ENCODE measurements around the gene RPRD2. TPM values are rescaled to one million over a fixed set of nuclear protein-coding genes. Genes with fewer than 3 reads are reported as not detected.

Gene RPRD2
- total RNA-seq, 1 donor from 2014 or later: 26.0 TPM

GRCh38 chr1:150397392-150398032 lies 33.6 kb downstream of the RPRD2 start:
- no peaks in the 10 kb centered on the region for H3K27me3 ChIP-seq (ENCODE audit: insufficient read depth, low read length)
- Mint-ChIP-seq H3K27me3 (ENCODE audit: low read depth, unreplicated experiment) (no peaks in the 10 kb centered on the region), H3K27ac (ENCODE audit: unreplicated experiment) (no peak overlapping the region), H3K36me3 (ENCODE audit: low read depth, unreplicated experiment) (peaks cover 5% of the 10 kb centered on the region), H3K4me3 (ENCODE audit: unreplicated experiment) (no peak overlapping the region), H3K4me1 (ENCODE audit: low read depth, unreplicated experiment) (no peaks in the 10 kb centered on the region), H3K9me3 (ENCODE audit: unreplicated experiment) (peaks cover 2% of the 10 kb centered on the region)
- no peaks in the 10 kb centered on the region for H3K9me3 ChIP-seq (ENCODE audit: insufficient read depth, low read depth, low read length)
- DNase-seq (ENCODE audit: low read depth) (no peak), FAIRE-seq (no peak)
- no peaks in the 10 kb centered on the region for H3K4me1 ChIP-seq (ENCODE audit: insufficient read depth, low read length)
- no peak overlapping the region for H3K4me2 ChIP-seq (ENCODE audit: low read length)
- H2AFZ ChIP-seq (ENCODE audit: low read depth, low read length): no peak overlapping the region
- no peak overlapping the region for H3K4me3 ChIP-seq (ENCODE audit: insufficient read depth, low read depth, low read length)
- no peak overlapping the region for H3K27ac ChIP-seq (ENCODE audit: low read depth, low read length)
- no peaks in the 10 kb centered on the region for H3K36me3 ChIP-seq (ENCODE audit: insufficient read depth, low read length)
- peaks cover 40% of the 10 kb centered on the region for H4K20me1 ChIP-seq (ENCODE audit: insufficient read depth, low read length)
- H3K79me2 ChIP-seq (ENCODE audit: insufficient read depth, low read length): peaks cover 81% of the 10 kb centered on the region
- no peak overlapping the region for H3K9ac ChIP-seq (ENCODE audit: low read length)
- no peak for TF ChIP-seq EZH2 (IDR thresholded peaks at IDR 0.05; ENCODE audit: insufficient read depth, low read length)
- no peak for TF ChIP-seq CTCF (IDR thresholded peaks at IDR 0.05; ENCODE audit: insufficient read depth, low read depth, low read length)

GRCh38 chr1:150404465-150404864 lies 40.5 kb downstream of the RPRD2 start:
- H3K4me1 Mint-ChIP-seq (ENCODE audit: low read depth, unreplicated experiment): peaks cover 4% of the 10 kb centered on the region
- H3K27ac Mint-ChIP-seq (ENCODE audit: unreplicated experiment): no peak overlapping the region
- Histone ChIP-seq H3K4me2 (ENCODE audit: low read length) (no peak overlapping the region), H3K36me3 (ENCODE audit: insufficient read depth, low read length) (no peaks in the 10 kb centered on the region), H3K27ac (ENCODE audit: low read depth, low read length) (no peak overlapping the region), H3K4me3 (ENCODE audit: insufficient read depth, low read depth, low read length) (no peak overlapping the region), H4K20me1 (ENCODE audit: insufficient read depth, low read length) (peaks cover 69% of the 10 kb centered on the region), H3K9ac (ENCODE audit: low read length) (no peak overlapping the region), H3K79me2 (ENCODE audit: insufficient read depth, low read length) (peaks cover 89% of the 10 kb centered on the region), H3K27me3 (ENCODE audit: insufficient read depth, low read length) (no peaks in the 10 kb centered on the region), H3K4me1 (ENCODE audit: insufficient read depth, low read length) (no peaks in the 10 kb centered on the region), H2AFZ (ENCODE audit: low read depth, low read length) (no peak overlapping the region), H3K9me3 (ENCODE audit: insufficient read depth, low read depth, low read length) (no peaks in the 10 kb centered on the region)
- no peaks in the 10 kb centered on the region for H3K36me3 Mint-ChIP-seq (ENCODE audit: low read depth, unreplicated experiment)
- H3K4me3 Mint-ChIP-seq (ENCODE audit: unreplicated experiment): no peak overlapping the region
- H3K27me3 Mint-ChIP-seq (ENCODE audit: low read depth, unreplicated experiment): no peaks in the 10 kb centered on the region
- DNase-seq (ENCODE audit: low read depth): no peak
- H3K9me3 Mint-ChIP-seq (ENCODE audit: unreplicated experiment): no peaks in the 10 kb centered on the region
- TF ChIP-seq EZH2 (IDR thresholded peaks at IDR 0.05; ENCODE audit: insufficient read depth, low read length): no peak
- no peak for TF ChIP-seq CTCF (IDR thresholded peaks at IDR 0.05; ENCODE audit: insufficient read depth, low read depth, low read length)
- FAIRE-seq: no peak

DNA sequence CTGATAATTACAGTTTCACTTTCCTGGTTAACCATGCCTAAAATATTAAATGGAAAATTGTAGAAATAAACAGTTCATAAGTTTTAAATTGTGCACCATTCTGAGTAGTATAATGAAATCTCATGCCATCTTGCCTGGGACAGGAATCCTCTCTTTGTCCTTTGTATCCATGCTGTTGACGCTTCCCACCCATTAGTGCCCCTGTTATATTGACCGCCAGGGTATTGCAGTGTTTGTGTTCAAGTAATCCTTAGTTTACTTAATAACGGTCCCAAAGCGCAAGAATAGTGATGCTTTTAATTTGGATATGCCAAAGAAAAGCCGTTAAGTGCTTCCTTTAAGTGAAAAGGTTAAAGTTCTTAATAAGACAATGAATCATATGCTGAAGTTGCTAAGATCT lies 41.7 kb downstream of the RPRD2 start:
- DNase-seq (ENCODE audit: low read depth) (no peak), FAIRE-seq (no peak)
- H3K9me3 Mint-ChIP-seq (ENCODE audit: unreplicated experiment): no peaks in the 10 kb centered on the region
- Histone ChIP-seq H3K9ac (ENCODE audit: low read length) (no peak overlapping the region), H3K27me3 (ENCODE audit: insufficient read depth, low read length) (no peaks in the 10 kb centered on the region), H4K20me1 (ENCODE audit: insufficient read depth, low read length) (peaks cover 68% of the 10 kb centered on the region), H3K27ac (ENCODE audit: low read depth, low read length) (no peak overlapping the region), H3K9me3 (ENCODE audit: insufficient read depth, low read depth, low read length) (no peaks in the 10 kb centered on the region), H3K4me1 (ENCODE audit: insufficient read depth, low read length) (no peaks in the 10 kb centered on the region), H2AFZ (ENCODE audit: low read depth, low read length) (no peak overlapping the region), H3K36me3 (ENCODE audit: insufficient read depth, low read length) (no peaks in the 10 kb centered on the region), H3K4me2 (ENCODE audit: low read length) (no peak overlapping the region), H3K4me3 (ENCODE audit: insufficient read depth, low read depth, low read length) (no peak overlapping the region), H3K79me2 (ENCODE audit: insufficient read depth, low read length) (peaks cover 88% of the 10 kb centered on the region)
- peaks cover 14% of the 10 kb centered on the region for H3K4me1 Mint-ChIP-seq (ENCODE audit: low read depth, unreplicated experiment)
- no peak overlapping the region for H3K27ac Mint-ChIP-seq (ENCODE audit: unreplicated experiment)
- no peaks in the 10 kb centered on the region for H3K36me3 Mint-ChIP-seq (ENCODE audit: low read depth, unreplicated experiment)
- no peak overlapping the region for H3K4me3 Mint-ChIP-seq (ENCODE audit: unreplicated experiment)
- TF ChIP-seq CTCF (IDR thresholded peaks at IDR 0.05; ENCODE audit: insufficient read depth, low read depth, low read length): no peak
- no peak for TF ChIP-seq EZH2 (IDR thresholded peaks at IDR 0.05; ENCODE audit: insufficient read depth, low read length)
- H3K27me3 Mint-ChIP-seq (ENCODE audit: low read depth, unreplicated experiment): no peaks in the 10 kb centered on the region

All from astrocyte (in vitro differentiated cells and primary cell).